Measurements from ENCODE around the gene PAM16.
"Not testable (repeated sequence)": the region's sequence is repeated elsewhere in the genome, so short reads cannot be mapped to it uniquely, and the experiment has no call there.

PAM16 gene

GRCh38 chr16:4336701-4337539 is 14.2 kb downstream of the PAM16 start:
- no peak for DNase-seq (ENCODE audit: extremely low spot score)
- TF ChIP-seq CTCF (IDR thresholded peaks at IDR 0.05; ENCODE audit: control extremely low read depth, extremely low read depth, low read depth, missing control alignments): no peak
- POLR2A ChIA-PET: no interaction called here
- CTCF ChIA-PET: interaction anchor here (1.2 to 1.4 kb wide), 3 partner anchors 9 to 28 kb away, joined by 3 read pairs; no protein-coding TSS in a partner anchor

- CTCF ChIA-PET: interaction anchor here (2.0 to 17.8 kb wide), 4 partner anchors 17 to 81 kb away, joined by 4 to 201 read pairs (median 48); no protein-coding TSS in a partner anchor
- TF ChIP-seq CTCF (IDR thresholded peaks at IDR 0.05; ENCODE audit: control extremely low read depth, extremely low read depth, low read depth, missing control alignments): no peak
- DNase-seq (ENCODE audit: extremely low spot score): no peak
- POLR2A ChIA-PET: no interaction called here
Observed at GRCh38 chr16:4334724-4335495, 16.2 kb downstream of the PAM16 start.

GRCh38 chr16:4333714-4334113 is 17.4 kb downstream of the PAM16 start:
- CTCF ChIA-PET: interaction anchor here (1.2 to 17.8 kb wide), 4 partner anchors 25 to 133 kb away, joined by 3 to 201 read pairs (median 48); no protein-coding TSS in a partner anchor
- DNase-seq (ENCODE audit: extremely low spot score); POLR2A ChIA-PET: not testable (repeated sequence)

- ChIA-PET POLR2A (no interaction called here), CTCF (interaction anchor here (1.2 to 17.8 kb wide), 6 partner anchors 17 to 350 kb away, joined by 3 to 201 read pairs (median 14); partner anchors contain the start of gene PAM16)
- DNase-seq (ENCODE audit: extremely low spot score): no peak
- no peak for TF ChIP-seq CTCF (IDR thresholded peaks at IDR 0.05; ENCODE audit: control extremely low read depth, extremely low read depth, low read depth, missing control alignments)
Observed at GRCh38 chr16:4333308-4333638, 17.8 kb downstream of the PAM16 start.

- DNase-seq (ENCODE audit: extremely low spot score): no peak
- TF ChIP-seq CTCF (IDR thresholded peaks at IDR 0.05; ENCODE audit: control extremely low read depth, extremely low read depth, low read depth, missing control alignments): no peak
- ChIA-PET POLR2A (no interaction called here), CTCF (interaction anchor here (1.2 to 17.8 kb wide), 8 partner anchors 7 to 349 kb away, joined by 3 to 201 read pairs (median 14); partner anchors contain the start of gene PAM16)
Observed at GRCh38 chr16:4332623-4333307, 18.4 kb downstream of the PAM16 start.

GRCh38 chr16:4332083-4332482 is 19.0 kb downstream of the PAM16 start:
- DNase-seq (ENCODE audit: extremely low spot score): no peak
- TF ChIP-seq CTCF (IDR thresholded peaks at IDR 0.05; ENCODE audit: control extremely low read depth, extremely low read depth, low read depth, missing control alignments): no peak
- POLR2A ChIA-PET: no interaction called here
- CTCF ChIA-PET: interaction anchor here (0.8 to 17.8 kb wide), 8 partner anchors 8 to 349 kb away, joined by 3 to 201 read pairs (median 14); partner anchors contain the start of gene PAM16
